ENCODE measurements around the gene ZIC2.
"Not testable (repeated sequence)": the region's sequence is repeated elsewhere in the genome, so short reads cannot be mapped to it uniquely, and the experiment has no call there.

ZIC2 gene

DNA sequence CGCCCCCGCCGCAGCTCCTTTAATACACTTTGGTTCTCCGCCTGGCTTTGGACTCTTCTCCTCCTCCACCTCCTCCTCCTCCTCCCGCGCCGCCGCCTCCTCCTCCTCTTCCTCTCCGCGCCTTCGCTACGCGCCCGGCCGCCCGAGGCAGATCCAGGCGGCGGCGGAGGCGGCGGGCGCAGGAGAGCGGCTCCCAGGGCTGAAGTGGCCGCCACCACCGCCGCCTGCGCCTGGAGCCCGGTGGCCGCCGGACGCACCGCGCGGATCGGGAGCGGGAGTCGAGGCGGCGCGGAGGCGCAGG is at the start of gene ZIC2:
Gene ZIC2, plus strand, starts transcription at position 50 of the 301 bp plus-strand sequence. CDS start 281 bp downstream, outside the sequence.
- DNase-seq (ENCODE audit: low spot score): no peak

DNA sequence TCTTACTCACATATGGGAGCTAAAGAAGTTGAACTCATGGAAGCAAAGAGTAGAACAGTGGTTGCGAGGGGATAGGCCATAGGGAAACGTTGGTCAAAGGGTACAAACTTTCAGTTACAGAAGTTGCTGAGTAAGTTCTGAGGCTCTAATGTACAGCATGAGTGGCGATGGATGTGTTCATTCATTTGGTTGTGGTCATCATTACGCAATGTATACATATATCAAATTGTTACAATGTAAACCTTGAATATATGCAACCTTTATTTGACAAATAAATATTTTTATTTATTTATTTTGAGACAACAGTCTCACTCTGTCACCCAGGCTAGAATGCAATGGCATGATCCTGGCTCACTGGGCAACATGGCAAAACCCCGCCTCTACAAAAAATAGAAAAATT is 48.7 kb upstream of the ZIC2 start:
- no peak for DNase-seq (ENCODE audit: low spot score)

DNA sequence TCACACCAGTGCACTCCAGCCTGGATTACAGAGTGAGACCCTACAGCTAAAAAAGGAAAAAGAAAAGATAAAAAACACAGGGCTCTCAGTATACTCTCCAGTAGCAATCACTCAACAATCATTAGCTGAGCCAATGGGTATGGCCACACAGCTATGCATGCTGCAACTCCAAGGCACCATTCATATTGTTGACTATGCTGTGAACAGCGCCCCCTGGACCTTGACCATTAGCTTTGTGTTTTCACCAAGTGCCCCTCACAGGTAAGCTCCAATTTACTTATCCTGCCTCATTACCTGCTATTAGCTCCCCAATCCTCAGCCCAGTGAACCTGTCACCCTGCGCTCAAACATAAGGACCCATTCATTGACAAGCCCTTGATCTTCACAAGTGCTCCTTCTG is 45.8 kb upstream of the ZIC2 start:
- DNase-seq (ENCODE audit: low spot score): no peak

DNA sequence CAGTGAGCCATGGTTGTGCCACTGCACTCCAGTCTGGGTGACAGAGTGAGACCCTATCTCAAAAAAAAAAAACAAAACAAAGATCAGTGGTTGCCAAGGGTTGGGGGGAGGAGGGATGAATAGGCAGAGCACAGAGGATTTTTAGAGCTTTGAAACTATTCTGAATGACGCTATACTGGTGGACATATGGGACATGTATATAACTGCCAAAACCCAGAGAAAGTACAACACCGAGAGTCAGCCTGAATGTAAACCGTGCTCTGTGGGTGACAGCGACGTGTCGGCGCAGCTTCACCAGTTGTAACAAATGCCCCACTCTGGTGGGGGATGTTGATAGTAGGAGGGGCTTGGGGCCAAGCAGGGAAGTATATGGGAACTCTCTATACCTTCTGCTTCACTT is 42.9 kb upstream of the ZIC2 start:
- DNase-seq (ENCODE audit: low spot score): no peak

DNA sequence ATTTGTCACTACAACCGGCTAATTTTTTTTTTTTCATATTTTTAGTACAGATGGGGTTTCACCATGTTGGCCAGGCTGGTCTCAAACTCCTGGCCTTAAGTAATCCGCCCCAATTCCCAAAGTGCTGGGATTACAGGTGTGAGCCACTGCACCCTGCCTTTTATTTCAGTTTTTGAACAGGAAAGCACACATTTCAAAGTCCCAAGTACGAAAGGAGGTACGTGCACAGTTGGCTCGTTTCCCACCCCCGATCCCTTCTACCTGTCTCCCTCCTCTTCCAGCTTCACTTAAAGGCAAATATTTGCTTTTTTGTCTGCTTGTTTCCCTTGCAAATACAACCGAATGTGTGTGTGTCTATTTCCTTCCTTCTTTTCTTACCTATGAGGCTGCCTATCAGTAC is 40.5 kb upstream of the ZIC2 start:
- DNase-seq (ENCODE audit: low spot score): no peak

DNA sequence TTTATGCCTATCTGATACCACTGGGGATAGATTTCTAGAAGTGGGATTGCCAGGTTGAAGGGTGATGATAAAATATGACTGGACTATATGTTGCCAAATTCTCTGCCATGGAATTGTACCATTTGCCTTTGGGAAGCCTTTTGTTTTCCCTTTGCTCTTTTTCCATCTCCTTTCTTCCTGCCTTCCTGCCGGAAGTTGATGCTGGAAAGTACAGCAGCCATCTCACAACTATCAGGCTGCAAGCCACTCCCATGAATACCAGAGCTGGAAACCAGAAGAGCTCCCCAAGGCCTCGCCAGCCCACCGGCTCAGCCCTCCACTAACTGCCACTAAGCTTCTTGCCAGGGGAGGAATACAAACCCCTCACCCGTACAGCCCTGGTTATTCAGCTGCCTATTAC is 39.7 kb upstream of the ZIC2 start:
- DNase-seq (ENCODE audit: low spot score): no peak

DNA sequence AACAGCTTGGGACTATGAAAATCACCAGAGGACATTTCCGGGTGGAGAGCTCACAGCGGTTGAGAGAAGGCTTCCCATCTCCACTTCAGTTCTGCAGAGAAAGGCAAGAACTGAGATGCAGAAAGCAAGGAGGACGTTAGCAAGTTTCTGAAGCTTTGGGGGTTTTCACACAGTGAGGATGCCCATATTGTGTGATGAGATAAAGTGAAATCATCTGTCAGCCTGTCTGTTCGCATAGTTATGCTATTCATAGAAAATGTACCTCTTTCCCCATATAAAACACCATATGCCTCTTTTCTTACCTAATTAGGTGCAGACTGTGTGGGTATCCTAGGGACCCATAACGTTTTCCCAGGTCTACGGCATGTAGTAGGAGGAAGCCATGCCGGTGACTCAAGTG is 37.5 kb upstream of the ZIC2 start:
- DNase-seq (ENCODE audit: low spot score): no peak

DNA sequence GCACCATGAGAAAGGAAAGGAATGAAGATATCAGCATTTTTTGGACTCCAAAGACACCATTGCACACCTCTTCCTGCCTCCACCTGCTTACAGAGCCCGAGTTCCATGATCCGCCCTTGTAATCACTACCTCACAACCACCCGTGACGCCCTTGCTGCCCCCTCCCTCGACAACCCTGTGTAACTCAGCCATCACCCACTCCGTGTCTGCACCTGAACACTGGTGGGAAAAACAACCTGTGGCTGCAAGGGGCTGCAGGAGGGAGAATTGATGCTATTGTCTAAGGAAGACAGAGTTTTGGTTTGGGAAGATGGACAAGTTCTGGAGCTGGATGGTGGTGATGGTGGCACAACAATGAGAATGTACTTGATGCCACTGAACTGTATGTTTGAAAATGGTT is 37.0 kb upstream of the ZIC2 start:
- DNase-seq (ENCODE audit: low spot score): no peak

DNA sequence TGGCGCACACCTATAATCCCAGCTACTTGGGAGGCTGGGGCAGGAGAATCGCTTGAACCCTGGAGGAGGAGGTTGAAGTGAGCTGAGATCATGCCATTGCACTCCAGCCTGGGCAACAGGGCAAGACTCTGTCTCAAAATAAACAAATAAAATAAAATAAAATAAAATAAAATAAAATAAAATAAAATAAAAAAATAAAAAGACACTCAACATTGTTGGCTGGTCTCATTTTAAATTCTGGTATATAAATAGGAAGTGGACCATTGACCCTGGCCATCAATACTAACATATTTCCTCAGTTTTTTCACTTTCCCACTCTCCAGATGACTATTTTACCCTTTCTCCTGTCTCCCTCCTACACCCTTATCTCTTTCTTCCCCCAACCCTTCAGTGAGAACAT is 36.1 kb upstream of the ZIC2 start:
- not testable (repeated sequence) for DNase-seq (ENCODE audit: low spot score)

DNA sequence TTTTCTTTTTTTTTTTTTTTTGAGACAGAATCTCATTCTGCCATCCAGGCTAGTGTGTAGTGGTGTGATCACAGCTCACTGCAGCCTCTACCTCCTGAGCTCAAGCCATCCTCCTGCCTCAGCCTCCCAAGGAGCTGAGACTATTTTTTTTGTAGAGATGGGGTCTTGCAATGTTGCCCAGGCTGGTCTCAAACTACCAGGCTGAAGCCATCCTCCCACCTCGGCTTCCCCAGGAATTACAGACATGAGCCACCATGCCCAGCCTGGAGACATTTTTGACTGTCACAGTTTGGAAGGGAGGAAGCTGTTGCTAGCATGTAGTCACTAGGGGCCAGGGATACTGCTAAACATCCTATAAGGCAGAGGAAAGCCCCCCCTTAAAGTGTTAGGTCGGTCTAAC is 33.9 kb upstream of the ZIC2 start:
- DNase-seq (ENCODE audit: low spot score): no peak

DNA sequence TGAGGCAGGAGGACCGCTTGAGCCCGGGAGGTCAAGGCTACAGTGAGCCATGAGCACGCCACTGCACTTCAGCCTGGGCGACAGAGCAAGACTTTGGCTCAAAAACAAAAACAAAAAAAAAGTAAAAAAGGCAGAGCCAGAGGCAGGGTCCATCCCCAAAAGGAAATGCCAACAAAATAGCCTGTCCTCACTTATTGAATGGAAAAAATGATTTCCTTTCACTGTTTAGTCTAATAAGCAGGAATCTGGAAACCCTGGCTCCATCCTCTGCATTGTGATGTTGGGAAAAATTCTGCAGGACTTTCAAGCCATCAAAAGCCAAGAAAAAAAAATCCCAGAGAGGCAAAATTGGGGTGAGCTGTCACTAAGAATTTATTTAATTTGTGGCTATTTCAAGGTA is 33.2 kb upstream of the ZIC2 start:
- DNase-seq (ENCODE audit: low spot score): no peak

DNA sequence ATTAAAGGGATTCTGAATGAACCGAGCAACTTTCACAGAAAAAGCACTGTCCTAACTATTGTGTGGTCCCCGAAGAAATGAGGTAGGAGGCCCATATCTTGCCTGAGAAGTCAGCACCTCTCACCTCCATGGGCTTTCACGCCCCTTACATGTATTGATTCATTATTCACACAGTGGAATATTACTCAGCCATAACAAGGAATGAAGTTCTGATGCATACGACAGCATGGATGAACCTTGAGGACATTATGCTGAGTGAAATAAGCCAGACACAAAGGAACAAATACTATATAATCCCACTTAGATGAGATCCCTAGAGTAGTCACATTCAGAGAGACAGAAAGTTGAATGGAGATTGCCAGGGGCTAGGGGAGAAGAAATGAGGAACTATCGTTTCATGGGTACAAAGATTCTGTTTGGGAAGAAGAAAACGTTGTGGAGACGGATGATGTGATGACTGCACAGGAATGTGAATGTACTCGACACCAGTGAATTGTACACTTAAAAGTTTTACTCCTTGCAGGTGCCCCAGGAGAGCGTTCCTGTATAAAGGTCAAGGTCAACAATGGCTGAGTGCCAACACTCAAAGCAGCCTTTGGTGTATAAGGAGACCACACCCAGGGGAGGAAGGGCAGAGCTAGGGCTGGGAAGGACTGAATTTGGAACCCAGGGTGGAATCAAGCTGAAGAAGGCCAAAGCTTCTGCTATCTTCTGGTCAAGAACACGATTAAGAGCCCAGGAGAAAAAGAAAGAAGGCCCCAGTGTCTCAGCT is 32.5 kb upstream of the ZIC2 start:
- DNase-seq (ENCODE audit: low spot score): no peak

DNA sequence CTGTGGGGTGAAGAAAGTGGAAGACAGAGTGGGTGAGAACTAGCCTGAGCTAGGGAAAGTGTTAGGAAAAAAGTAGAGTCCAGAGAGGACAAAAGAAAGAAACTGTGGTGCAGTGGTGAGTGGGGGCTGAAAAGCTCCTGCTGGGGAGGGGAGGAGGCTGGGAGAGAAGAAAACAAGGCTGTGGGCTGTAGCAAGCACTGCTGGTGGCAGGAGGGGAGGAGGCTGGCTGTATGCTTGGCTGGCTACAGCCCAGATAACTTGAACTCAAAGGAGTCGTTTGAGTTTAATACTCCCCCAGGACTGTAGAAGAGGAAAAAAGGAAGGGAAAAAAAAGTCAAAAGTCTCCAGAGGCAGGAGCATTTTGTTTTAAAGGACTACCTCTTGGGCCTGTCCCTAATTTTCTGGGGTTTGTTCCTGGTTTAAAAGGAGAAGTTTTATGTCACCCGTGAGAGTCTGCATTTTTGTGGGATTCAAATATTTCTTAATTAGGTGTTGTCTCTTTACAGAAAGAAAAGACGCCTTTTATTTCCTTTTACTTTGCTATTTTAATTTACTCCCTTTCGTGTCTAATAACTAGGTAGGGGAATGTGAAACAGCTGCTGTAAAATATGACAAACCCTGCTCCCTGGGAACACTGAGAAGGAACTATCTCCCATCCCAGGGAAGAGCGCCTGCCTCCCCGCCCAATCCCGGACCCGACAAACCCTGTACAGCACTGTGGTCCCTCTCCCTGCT is 31.7 kb upstream of the ZIC2 start:
- peak; percentile 36 for DNase-seq (ENCODE audit: low spot score)

DNA sequence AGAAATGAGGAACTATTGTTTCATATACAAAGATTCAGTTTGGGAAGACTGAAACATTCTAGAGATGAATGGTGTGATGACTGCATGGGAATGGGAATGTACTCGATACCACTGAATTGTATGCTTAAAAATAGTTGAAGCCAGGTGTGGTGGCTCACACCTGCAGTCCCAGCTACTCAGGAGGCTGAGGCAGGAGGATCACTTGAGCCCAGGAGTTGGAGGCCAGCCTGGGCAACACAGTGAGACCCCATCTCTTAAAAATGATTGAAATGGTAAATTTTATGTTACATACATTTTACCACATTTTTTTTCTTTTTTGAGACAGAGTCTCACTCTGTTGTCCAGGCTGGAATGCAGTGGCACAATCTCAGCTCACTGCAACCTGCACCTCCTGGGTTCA is 29.9 kb upstream of the ZIC2 start:
- DNase-seq (ENCODE audit: low spot score): not testable (repeated sequence)

DNA sequence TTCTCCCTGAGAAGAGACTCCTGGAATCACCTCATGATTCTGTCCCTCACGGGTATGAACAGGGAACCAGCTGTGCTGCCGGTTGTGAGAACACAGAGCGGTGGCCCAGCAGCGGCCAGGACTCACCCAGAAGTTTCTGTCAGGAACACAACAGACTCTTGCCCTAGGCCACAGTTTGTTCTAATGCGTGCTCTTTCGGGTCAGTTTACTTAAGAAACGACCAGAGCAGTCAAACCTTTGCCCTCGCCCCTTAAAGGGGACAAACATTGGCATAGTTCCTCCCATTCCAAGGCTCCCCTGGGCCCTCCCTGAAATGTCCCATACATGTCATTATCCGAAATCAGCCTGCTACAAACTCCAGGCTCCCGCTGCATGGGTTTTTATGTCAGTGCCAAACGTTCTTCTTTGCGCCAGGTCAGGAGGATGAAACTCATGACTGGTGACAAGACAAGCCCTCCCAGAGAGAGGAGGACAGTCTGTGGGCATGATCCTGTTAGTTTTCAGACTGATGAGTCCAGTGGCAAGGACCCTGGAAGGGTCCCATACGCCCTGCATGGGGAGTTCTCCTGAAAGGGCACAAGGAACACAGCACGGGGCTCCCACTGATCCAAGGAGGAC is 28.3 kb upstream of the ZIC2 start:
- no peak for DNase-seq (ENCODE audit: low spot score)

DNA sequence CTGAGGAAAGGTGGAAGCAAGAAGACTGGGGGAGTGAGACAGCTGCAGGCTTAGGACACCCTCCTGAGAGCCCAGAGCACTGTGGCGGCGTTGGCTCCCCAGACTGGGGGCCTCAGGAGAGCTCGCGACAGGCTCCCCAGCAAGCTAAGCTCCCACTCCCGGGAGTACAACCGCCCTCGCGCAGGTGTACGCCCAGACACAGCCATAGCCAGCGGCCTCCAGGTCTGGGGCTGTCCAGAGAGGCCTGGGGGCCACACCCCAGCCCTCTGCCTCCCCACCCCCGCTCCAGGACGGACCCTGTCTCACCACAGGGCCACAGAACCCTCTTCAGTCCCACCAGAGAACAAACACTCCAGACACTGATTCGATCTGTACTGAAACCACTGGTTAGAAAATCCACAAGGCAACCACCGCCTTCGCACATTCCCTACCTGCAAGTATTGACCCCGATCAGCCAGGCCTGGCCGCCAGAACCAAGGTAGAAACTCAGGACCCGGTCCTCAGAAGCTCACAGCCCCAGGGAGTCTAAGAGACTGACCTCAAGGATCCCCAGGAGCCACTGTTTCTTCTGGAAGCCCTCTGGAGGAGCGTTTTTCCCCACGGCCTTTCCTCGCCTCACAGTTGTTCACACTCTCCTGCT is 26.4 kb upstream of the ZIC2 start:
- DNase-seq (ENCODE audit: low spot score): no peak

DNA sequence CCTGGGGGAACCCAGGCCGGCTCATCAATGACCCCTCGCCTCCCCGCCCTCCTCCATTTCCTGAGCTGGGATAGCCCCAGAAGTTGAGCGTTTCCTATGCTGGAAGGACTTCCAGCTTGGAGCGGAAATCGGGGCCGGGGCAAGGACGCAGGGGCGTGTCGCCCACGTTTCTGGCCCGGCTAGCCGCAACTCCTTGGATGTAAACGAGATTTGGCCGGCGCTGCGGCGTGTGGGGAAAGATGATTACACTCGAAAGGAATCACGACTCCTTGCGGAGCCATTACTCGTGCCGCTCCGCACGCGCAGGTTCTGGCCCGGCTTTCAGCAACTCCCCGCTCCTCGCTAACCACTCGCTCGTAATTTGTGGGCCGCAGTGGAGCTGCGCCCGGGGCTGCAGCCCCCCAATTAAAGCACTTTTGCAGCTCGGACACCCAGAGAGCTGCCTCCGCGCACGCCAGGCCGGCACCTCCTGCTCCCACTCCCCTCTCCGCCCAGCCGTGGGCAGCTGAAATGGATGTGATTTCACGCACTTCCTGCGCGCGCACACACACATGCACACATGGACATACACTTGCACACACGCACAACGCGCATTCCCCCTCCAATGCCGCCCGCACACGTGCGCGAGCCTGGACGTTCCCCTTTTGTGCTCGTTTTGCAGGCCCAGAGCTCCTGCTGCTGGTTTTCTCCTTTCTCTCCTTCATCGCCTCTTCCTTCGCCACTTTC is 25.7 kb upstream of the ZIC2 start:
- no peak for DNase-seq (ENCODE audit: low spot score)

DNA sequence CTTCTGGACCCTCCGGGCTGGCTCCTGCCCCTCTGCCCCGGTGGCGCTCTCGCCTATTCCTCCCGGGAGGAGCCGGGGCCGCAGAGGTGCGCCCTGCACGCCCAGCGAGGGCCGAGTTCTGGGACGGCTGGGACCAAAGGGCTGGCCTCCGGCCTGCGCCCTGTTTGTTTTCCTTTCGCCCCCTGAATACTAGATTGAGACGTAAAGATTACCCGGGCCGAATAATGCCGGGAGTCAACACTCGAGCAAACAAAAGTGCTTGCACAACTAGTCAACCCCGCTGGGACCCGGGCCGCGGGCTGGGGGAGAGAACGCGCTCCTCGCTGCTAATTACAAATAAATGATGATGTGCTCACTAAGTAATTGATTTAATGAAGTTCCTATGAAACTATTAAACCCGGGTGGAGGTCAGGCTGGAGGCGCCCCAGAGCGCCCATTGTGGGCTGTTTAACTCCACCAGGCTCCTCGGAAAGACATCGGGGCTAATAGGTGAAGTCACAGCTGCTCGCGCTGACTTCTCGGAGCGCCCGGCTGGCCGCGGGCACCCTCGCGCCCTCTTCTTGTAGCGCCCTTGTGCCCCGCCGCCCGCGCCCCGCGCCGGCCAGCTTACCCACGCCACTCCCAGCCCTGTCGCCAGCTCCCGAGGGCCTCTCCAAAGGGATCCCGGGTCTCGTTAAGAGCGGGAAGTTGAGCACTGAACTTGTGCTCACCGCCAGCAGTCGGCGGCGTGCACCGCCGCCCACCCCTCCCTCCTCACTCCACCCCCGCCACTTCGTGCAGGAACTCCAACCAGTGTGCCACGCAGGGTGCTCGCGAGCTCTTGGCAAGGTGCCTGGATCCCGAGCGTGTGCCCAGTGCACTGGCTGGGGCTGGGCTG is 24.9 kb upstream of the ZIC2 start:
- no peak for DNase-seq (ENCODE audit: low spot score)

DNA sequence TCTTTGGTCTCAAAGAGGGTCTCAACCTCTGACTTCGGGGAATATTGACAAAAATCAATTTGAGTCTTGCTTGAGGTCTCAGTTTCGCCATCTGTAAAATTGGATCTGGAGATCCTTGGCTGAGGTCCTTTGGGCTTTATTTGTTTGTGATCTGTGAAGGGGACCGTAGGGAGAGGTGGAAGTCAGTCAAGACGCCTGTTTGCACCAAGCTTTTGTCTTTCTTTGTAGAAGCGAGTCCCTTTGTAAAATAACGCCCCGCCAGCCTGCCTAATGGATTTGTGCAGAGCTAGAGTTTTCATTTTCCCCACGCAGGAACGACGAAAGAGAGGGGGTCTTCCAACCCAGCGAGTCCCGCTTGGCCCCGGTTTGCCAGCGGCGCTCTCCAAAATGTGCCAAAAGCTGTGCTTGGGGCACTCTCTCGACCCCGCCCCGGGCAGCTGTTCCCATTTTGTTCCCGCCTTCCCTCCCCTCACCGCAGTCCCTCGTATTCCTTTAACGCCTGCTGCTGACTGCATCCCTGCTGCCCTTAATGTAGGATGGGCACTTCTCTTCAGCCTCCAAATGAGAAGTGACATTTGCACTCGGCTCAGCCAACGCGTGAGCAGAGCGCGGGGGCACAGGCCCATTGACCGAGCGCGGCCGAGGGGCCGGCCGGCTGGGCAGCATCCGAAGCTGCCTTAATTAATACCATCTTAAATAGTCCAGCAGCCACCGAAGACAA is 23.0 kb upstream of the ZIC2 start:
- no peak for DNase-seq (ENCODE audit: low spot score)

DNA sequence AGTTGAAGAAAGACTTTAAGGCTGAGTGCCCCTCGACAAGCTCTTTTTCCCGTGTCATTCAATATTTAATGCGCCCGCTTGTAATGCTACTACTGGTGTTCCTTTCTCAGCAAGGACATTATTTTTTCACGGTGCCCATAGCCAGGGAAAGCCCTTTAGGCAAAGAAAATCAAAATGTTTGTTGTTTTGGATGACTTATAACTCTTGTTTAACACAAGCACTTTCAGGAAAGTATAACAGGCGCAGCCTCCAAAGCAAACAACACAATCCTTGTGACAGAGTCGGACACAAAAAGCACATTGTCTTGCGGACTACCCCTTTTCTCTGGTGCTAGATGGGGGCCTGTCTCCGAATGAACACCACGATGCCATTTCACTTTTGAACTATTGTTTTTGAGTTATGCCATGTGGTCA is 22.5 kb upstream of the ZIC2 start:
- no peak for DNase-seq (ENCODE audit: low spot score)
